Measurements from ENCODE around the gene TNNI3K. TPM values are rescaled to one million over a fixed set of nuclear protein-coding genes. Genes with fewer than 3 reads are reported as not detected.

Gene TNNI3K
- total RNA-seq, 1 experiment from 2014 or later, result 0.49 TPM

GRCh38 chr1:74197255-74197654 lies 37.9 kb upstream of the TNNI3K start (continued):
- TF ChIP-seq EGR1 (IDR thresholded peaks at IDR 0.05; ENCODE audit: low read depth) (no peak), EZH2phosphoT487 (IDR thresholded peaks at IDR 0.05; ENCODE audit: borderline replicate concordance) (no peak), SRF (IDR thresholded peaks at IDR 0.05; ENCODE audit: low read depth) (no peak), JUND (IDR thresholded peaks at IDR 0.05) (no peak), TCF7L2 (IDR thresholded peaks at IDR 0.05; ENCODE audit: borderline replicate concordance, extremely low read depth, insufficient read depth, insufficient read length) (no peak), ELF1 (IDR thresholded peaks at IDR 0.05; ENCODE audit: borderline replicate concordance, low read depth) (no peak), ZBTB33 (IDR thresholded peaks at IDR 0.05; ENCODE audit: extremely low read depth, insufficient replicate concordance, low read length) (no peak), FOSL1 (IDR thresholded peaks at IDR 0.05; ENCODE audit: low read depth) (no peak), CEBPB (IDR thresholded peaks at IDR 0.05; ENCODE audit: low read depth) (no peak), POLR2A (IDR thresholded peaks at IDR 0.05; ENCODE audit: borderline replicate concordance, extremely low read depth, insufficient read depth, insufficient read length) (no peak), MAX (IDR thresholded peaks at IDR 0.05) (no peak)

- DNase-seq (ENCODE audit: low read depth, low spot score), result peak; percentile 75
- POLR2A ChIA-PET, result no interaction called here
- H3K27me3 ChIP-seq (ENCODE audit: insufficient read depth, low read length), result no peaks in the 10 kb centered on the region
- H3K4me2 ChIP-seq (ENCODE audit: low read length), result peak within 1 kb of the TSS; percentile 85
- H3K27ac ChIP-seq (ENCODE audit: low read depth, low read length), result peak within 1 kb of the TSS; percentile 41; the same call in 1 of the 2 replicates
- H3K4me1 ChIP-seq (ENCODE audit: control insufficient read depth in 1 of 2, insufficient read depth in 2 of 2, low read length in 2 of 2), result peaks cover 3 to 14% of the 10 kb centered on the region in 2 experiments; a peak in 3 of 4 replicates
- H3K9ac ChIP-seq (ENCODE audit: low read length), result peak within 1 kb of the TSS; percentile 66
- no peaks in the 10 kb centered on the region for H3K9me3 ChIP-seq (ENCODE audit: control insufficient read depth in 1 of 2, insufficient read depth in 1 of 2, low read depth in 1 of 2, low read length in 2 of 2)
- RAD21 ChIA-PET (ENCODE audit: low non-redundant PET in 1 of 2, low total read pairs in 2 of 2, uncharacterized antibody in 2 of 2, unreplicated experiment in 2 of 2), result no interaction called here
- H3K79me2 ChIP-seq (ENCODE audit: insufficient read depth, low read length), result no peaks in the 10 kb centered on the region
- TSS peak; percentile 76 for BruUV-seq (replicated peaks)
- peak; percentile 98 for ATAC-seq
- CTCF ChIA-PET, result no interaction called here
- intact Hi-C loops (cut with micrococcal nuclease), result no loop called here
- H3K4me3 ChIP-seq (replicated peaks in 1 of 2; ENCODE audit: low read depth in 1 of 2, low read length in 2 of 2), result peak within 1 kb of the TSS; percentile 72 to 85
- H4K20me1 ChIP-seq (ENCODE audit: insufficient read depth), result no peaks in the 10 kb centered on the region
- peak within 1 kb of the TSS; percentile 57 for H2AFZ ChIP-seq (ENCODE audit: low read depth, low read length, poor library complexity, severe bottlenecking)
- H3K36me3 ChIP-seq (ENCODE audit: control insufficient read depth in 1 of 2, insufficient read depth in 2 of 2, low read length in 2 of 2), result no peaks in the 10 kb centered on the region
- no peaks in the 10 kb centered on the region for H3K9me2 ChIP-seq (ENCODE audit: insufficient read depth)
- TF ChIP-seq JUND (IDR thresholded peaks at IDR 0.05) (no peak), ATF3 (IDR thresholded peaks at IDR 0.05) (no peak), EZH2phosphoT487 (IDR thresholded peaks at IDR 0.05; ENCODE audit: borderline replicate concordance) (no peak), SRF (IDR thresholded peaks at IDR 0.05; ENCODE audit: low read depth) (no peak), ELF1 (IDR thresholded peaks at IDR 0.05; ENCODE audit: borderline replicate concordance, low read depth) (peak; percentile 18; the same call in 1 of the 2 replicates), RAD21 (IDR thresholded peaks at IDR 0.05; ENCODE audit: low read depth) (no peak), EZH2 (IDR thresholded peaks at IDR 0.05) (no peak), YY1 (IDR thresholded peaks at IDR 0.05; ENCODE audit: extremely low read depth, insufficient replicate concordance, low read depth, low read length) (no peak), EGR1 (IDR thresholded peaks at IDR 0.05; ENCODE audit: low read depth) (peak; percentile 93), CEBPB (IDR thresholded peaks at IDR 0.05; ENCODE audit: low read depth) (no peak), CTCF (IDR thresholded peaks at IDR 0.05 in 2 of 3, conservative IDR thresholded peaks at IDR 0.05 in 1 of 3; ENCODE audit: borderline replicate concordance in 1 of 3, insufficient read depth in 1 of 3, low read depth in 2 of 3, low read length in 2 of 3) (no peak), POLR2A (IDR thresholded peaks at IDR 0.05; ENCODE audit: borderline replicate concordance, extremely low read depth, insufficient read depth, insufficient read length) (peak; percentile 78), SP1 (IDR thresholded peaks at IDR 0.05; ENCODE audit: low read depth) (no peak; the same call in 1 of the 2 replicates), SIN3A (IDR thresholded peaks at IDR 0.05; ENCODE audit: low read depth) (0 out of 2 replicates have a peak, but pooled peaks have one; percentile 43), MAX (IDR thresholded peaks at IDR 0.05) (no peak), TCF7L2 (IDR thresholded peaks at IDR 0.05; ENCODE audit: borderline replicate concordance, extremely low read depth, insufficient read depth, insufficient read length) (peak; percentile 88)
These were observed 37.3 kb upstream of the TNNI3K start, which contains the start of the genes FPGT and LRRIQ3 for GRCh38 chr1:74197657-74198552. Gene FPGT, plus strand, starts transcription at chr1:74198242. Its CDS starts 37 bp downstream, at chr1:74198279. Gene LRRIQ3, minus strand, starts transcription at chr1:74198176. Its CDS starts 14,492 bp downstream, at chr1:74183684.
